ENCODE data around the gene CNNM2.
"Not testable (repeated sequence)": the region's sequence is repeated elsewhere in the genome, so short reads cannot be mapped to it uniquely, and the experiment has no call there.

Gene CNNM2

GRCh38 chr10:102927311-102928010 is 9.4 kb downstream of the CNNM2 start:
- DNase-seq = no peak

- not testable (repeated sequence) for DNase-seq
Measured at GRCh38 chr10:102928442-102928841, 10.3 kb downstream of the CNNM2 start.

GRCh38 chr10:102930720-102931119 is 12.6 kb downstream of the CNNM2 start:
- no peak for DNase-seq

GRCh38 chr10:102931643-102932042 is 13.5 kb downstream of the CNNM2 start:
- no peak for DNase-seq

GRCh38 chr10:102935505-102935904 is 17.4 kb downstream of the CNNM2 start:
- DNase-seq = no peak

GRCh38 chr10:102935939-102936605 is 18.0 kb downstream of the CNNM2 start:
- DNase-seq = no peak

GRCh38 chr10:102941401-102941800 is 23.3 kb downstream of the CNNM2 start:
- DNase-seq = no peak

GRCh38 chr10:102945449-102945848 is 27.4 kb downstream of the CNNM2 start:
- DNase-seq = no peak

GRCh38 chr10:102945962-102946361 is 27.9 kb downstream of the CNNM2 start:
- no peak for DNase-seq

GRCh38 chr10:102946992-102947391 is 28.9 kb downstream of the CNNM2 start:
- DNase-seq = no peak

GRCh38 chr10:102948176-102948575 is 30.1 kb downstream of the CNNM2 start:
- no peak for DNase-seq

GRCh38 chr10:102948786-102949185 is 30.7 kb downstream of the CNNM2 start:
- no peak for DNase-seq

- no peak for DNase-seq
Measured at GRCh38 chr10:102949916-102950315, 31.8 kb downstream of the CNNM2 start.

- DNase-seq = no peak
Measured at GRCh38 chr10:102951316-102951715, 33.2 kb downstream of the CNNM2 start.

GRCh38 chr10:102959360-102959759 is 41.3 kb downstream of the CNNM2 start:
- no peak for DNase-seq

GRCh38 chr10:102960157-102960556 is 42.1 kb downstream of the CNNM2 start:
- DNase-seq = no peak

- DNase-seq = no peak
Measured at GRCh38 chr10:102962267-102962666, 44.2 kb downstream of the CNNM2 start.

- DNase-seq = no peak
Measured at GRCh38 chr10:102962951-102963755, 45.1 kb downstream of the CNNM2 start.

GRCh38 chr10:102963756-102964025 is 45.6 kb downstream of the CNNM2 start:
- DNase-seq = no peak

GRCh38 chr10:102964064-102964463 is 46.0 kb downstream of the CNNM2 start:
- DNase-seq = not testable (repeated sequence)

- DNase-seq = no peak
Measured at GRCh38 chr10:102964713-102965112, 46.6 kb downstream of the CNNM2 start.

- DNase-seq = no peak
Measured at GRCh38 chr10:102965311-102965851, 47.3 kb downstream of the CNNM2 start.

GRCh38 chr10:102967123-102967522 is 49.0 kb downstream of the CNNM2 start:
- no peak for DNase-seq
